KBM-7 (cell line): Measurements from ENCODE around the gene IFI27L2.
A peak's percentile ranks its signal among the peaks of the same experiment; 100 is the strongest.
"Not testable (repeated sequence)": the region's sequence is repeated elsewhere in the genome, so short reads cannot be mapped to it uniquely, and the experiment has no call there.

Experiments
- DNase-seq: peaks from one replicate; pipeline ENCODE4 v3.0.0-alpha.2; 2015
- in situ Hi-C: fragments of 300-500 bp; cut with MboI; formaldehyde crosslinking; loops from 2 replicates; pipeline ENCODE4 v1.14.3; 2020; ENCODE audit warnings: low sequenced_read_pairs, low pct_unique_long_range_greater_than_20kb, mixed read lengths

IFI27L2 gene

DNA sequence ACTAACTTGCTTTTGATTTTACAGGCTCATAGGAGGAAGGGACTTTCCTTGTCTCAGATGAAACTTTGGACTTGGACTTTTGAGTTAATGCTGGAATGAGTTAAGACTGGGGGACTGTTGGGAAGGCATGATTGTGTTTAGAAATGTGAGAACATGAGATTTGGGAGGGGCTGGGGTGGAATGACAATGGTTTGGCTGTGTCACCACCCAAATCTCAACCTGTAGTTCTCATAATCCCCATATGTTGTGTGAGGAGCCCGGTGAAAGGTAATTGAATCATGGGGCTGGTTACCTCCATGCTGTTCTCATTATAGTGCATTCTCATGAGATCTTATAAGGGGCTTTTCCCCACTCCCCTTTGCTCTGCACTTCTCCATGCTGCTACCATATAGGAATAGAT, 26.7 kb upstream of the IFI27L2 start:
- in situ Hi-C loops, DNase-seq: not testable (repeated sequence)

DNA sequence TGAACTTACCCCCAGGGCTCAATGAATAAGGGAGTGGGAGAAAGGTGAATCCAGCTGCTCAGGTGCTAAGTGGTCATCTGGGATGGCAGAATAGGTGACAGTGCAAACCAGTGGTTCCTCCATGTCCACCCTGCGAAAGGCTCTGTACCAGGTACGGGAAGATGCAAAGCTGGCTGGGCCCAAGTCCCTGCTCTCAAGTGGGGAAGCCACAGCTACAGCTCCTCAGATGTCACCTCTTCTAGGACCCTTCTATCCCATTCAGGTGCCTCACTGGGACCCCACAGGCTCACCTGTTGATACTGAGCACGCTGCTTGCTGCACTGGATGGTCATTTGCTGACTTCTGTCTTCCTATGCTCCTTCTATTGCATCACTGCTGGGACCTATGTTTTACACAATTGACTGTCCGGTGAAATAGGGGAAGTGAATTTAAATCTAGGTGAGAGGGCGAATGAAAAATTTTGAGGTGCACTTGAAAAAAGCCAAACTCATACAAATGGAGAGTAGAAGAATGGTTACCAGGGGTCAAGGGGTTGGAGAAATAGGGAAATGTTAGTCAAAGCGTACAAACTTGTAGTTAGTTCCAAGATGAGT, 24.4 kb upstream of the IFI27L2 start:
- DNase-seq = no peak
- in situ Hi-C loops = no loop called here

DNA sequence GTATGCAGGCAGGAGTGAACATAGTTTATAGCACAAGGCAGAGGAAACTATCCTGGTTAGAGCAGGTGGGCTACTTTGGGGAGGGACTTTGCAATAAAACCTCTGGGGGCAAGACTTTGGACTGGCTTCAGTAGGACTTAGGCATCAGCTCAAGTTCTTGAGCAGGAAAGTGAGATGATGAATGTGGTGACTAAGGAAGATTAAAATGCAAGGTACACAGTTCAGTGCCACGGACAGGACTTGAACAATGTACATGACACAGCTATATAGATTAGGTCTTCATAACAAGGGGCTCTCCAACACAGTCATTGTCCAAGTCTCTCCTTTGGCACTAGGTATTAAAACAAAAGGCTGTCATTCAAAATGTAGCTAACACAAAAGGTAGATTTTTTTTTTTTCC, 23.3 kb upstream of the IFI27L2 start:
- in situ Hi-C loops = no loop called here
- no peak for DNase-seq

DNA sequence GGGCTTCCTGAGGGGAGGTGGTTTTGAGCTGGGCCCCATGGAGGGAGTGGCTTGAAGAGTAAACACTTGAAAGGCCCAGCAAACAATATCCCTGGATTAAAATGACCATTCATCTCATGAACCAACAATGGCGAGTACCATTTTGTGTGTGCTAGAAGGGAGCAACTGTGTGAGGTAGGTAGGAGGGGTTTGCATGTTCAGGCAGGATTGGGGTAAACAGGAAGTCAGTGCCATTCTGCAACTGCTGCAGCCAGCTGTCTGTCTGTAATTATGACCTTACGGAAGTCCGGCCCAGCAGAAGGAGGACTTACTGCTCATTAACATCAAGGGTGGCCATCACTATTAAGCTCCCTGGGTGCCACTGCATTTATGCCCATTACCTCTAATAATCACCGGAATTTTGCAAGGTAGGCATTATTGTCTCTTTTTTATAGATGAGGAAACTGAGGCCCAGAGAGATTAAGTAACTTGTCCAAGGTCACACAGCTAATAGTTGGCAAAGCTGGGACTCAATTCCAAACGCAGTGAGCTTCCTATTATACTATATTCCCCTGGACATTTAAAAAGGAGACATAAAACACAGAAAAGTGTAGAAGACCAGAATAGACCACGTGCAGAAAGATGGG, 16.6 kb upstream of the IFI27L2 start:
- in situ Hi-C loops = no loop called here
- peak; percentile 26 for DNase-seq

DNA sequence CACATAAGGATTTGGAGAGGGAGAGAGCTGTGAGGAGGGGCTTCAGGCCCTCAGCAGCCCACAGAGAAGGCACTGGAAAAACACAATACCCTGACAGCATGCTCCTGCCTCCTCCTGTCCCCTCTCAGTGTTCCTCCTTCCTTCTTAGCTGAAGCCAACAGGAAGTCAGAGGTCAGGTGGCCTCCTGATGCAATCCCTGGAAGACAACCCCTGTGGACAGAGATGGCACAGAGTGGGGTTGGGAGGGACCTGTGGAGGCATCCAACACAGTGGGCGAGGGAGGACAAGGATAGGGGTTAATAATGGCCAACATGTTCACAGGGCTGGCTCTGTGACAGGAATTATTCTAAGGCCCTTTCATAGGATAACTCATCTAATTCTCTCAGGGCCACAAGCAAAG, 15.4 kb upstream of the IFI27L2 start:
- peak; percentile 50 for DNase-seq
- in situ Hi-C loops = no loop called here

DNA sequence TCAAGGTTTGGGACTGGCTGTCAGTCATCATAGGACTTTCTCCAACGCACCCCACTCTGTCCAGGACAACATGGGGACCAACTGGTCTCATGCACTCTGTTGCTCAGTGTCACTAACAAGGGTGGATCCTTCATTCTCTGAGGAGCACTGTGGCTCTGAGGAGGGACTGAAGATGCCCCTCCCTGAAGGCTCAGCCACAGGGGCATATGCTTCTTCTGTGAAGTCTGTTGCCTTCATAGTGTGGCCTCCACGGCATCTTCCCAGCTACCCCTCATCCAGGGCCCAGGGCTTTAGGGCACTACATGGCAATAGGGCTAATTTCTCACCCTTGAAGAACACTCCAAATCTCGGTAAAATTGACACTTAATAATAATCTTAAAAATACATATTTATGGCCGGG, 14.3 kb upstream of the IFI27L2 start:
- no peak for DNase-seq
- in situ Hi-C loops = no loop called here

DNA sequence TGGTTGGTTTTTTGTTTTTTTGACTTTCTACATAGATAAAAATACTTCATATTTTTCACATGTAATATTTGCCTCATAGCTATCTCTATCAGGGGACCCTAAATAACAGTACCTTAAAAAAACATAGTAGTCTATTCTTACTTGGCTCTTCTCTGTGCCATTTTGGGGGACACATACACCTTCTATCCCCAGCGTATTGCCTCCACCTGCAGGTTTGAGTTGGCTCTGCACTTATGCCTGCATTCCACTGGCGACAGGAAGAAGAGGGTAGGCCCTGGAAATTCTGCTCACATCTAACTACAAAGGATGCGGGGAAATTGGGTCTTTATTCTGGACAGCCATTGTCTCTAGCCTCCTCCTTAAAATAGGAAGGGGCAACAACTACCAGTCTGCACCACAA, 13.8 kb upstream of the IFI27L2 start:
- in situ Hi-C loops = no loop called here
- DNase-seq = no peak

DNA sequence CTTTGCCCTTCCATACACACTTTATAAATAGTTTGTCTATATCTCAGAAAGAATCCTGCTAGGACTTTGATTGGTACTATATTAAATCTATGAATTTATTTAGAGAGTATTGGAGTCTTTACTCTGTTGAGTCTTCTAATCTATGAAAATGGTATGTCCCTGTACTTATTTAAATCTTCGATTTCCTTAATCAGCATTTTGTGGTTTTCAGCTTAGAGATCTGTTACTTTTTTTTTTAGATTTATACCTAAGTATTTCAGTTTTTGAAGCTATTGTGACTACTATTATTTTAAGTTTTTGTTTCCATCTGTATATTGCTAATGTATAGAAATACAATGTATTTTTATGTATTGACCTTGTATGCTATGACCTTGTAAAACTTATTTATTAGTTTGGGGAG, 13.4 kb upstream of the IFI27L2 start:
- in situ Hi-C loops = no loop called here
- no peak for DNase-seq

DNA sequence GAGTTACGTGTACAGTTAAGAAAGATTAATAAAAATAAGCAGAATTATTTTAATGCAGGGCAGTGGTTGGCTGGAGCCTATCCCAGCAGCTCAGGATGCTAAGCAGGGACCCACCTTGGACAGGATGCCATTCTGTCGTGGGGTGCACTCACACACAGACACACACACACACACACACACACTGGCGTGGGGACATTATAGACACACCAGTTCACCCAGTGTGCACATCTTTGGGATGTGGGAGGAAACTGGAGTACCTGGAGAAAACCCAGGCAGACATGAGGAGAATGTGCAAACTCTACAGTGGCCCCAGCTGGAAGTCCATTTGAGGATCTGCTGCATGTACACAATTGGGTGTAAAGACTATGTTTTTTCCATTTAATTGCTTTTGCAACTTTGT, 12.8 kb upstream of the IFI27L2 start:
- in situ Hi-C loops = no loop called here
- DNase-seq = no peak

DNA sequence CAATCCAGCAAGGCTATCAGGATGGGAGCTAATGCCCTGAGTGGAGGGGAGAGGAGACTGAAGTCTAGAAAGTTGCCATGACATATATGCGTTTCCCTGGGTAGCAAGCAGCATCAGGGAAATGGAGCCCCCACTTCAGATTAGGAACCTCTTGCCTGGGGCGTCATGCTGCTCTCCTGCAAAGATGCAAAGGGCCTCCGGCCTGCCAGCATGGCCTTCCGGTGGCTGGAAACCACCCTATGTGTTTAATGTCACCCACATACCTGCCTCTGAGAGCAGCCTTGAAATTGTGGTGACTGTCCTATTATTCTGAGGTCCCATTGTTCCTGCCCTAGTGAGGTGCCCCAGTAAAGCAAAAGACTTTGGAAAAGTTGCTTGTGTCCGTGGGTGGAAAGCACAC, 10.0 kb upstream of the IFI27L2 start:
- DNase-seq = no peak
- in situ Hi-C loops = no loop called here

DNA sequence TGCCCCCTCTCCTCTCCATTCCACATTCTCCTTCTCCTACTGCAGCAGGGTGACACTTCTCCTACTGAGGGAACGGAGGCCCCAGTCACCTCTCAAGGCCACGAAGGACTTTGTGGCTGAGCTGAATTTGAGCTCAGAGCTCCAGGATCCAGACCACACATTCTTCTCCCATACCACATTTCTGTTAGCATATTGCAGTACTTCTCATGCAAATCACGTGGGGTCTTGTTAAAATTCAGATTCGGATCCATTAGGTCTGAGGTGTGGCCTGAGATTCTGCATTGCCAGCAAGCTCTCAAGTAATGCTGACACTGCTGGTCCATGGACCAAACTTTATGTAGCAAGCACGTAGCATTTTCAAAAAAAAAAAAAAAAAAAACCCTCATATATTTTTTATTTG, 9.6 kb upstream of the IFI27L2 start:
- in situ Hi-C loops = no loop called here
- DNase-seq = no peak

DNA sequence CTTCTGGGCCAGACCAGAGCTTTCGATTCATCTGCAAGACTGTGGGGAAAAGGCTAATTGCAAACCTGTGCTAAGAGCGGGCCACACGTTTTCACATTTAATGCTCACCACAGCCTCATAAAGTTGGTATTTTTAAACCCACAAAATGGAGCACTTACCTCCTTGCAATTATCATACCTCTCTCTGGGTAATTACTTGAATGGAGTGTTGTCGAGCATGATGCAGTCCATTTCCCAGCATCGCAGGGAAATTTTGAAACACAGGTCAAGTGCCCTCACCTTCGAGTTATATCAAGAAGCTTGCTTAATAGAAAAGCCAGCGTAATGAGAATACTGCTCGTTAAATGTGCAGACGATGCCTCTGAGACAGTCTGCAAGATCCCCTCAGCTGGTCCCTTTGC, 8.8 kb upstream of the IFI27L2 start:
- in situ Hi-C loops = no loop called here
- DNase-seq = no peak

DNA sequence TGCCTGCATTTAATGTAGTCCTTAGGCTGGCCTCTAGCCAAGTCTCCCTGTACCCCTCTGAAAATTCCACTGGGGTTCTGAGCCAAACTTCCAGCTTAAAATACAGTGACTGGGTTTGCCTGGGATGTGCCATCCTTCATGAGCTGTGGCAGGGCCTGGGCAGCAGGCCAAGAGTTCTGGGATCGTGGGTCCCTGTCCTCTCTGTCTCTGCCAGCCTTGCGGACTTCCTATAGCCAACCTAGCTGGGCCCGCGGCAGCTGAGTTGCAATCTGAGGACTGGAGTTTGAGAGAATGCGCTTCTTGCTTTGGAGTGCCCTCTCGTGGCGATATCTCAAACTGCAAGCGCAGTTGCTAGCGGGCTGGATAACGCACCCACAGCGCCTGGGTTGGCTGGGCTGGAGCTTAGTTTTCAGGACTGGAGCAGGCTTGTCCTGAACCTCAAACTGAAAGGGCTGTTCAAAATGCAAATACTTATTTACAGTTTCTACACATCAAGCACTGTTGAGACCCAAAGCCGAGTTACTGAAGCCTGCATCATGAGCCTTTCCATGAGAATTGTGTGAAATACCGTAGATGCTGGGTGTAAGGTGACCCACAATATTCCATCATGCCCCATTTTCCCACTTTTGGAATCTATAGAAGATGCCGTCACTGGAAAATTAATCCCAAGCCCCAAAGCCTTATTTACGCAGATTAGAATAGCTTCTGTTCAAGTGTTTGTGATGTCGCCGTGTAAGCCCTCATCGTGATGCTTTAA, 7.3 kb upstream of the IFI27L2 start:
- in situ Hi-C loops = no loop called here

DNA sequence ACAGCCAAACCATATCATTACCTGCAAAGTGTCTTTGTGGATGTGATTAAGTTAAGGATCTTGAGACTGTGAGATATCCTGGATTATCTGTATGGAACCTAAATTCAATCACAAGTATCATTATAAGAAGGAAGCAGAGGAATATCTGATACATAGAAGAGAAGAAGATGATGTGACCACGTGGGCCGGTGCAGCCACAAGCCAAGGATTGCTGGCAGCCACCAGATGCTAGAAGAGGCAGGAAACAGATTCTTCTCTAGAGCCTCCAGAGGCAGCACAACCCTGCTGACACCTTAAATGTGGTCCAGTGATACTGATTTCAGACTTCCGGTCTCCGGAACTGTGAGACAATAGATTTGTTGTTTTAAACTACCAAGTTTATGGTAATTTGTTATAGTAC, 6.1 kb upstream of the IFI27L2 start:
- no peak for DNase-seq
- in situ Hi-C loops = no loop called here

More for the DNA sequence above, 7.3 kb upstream of the IFI27L2 start:
- DNase-seq = peak; percentile 87

DNA sequence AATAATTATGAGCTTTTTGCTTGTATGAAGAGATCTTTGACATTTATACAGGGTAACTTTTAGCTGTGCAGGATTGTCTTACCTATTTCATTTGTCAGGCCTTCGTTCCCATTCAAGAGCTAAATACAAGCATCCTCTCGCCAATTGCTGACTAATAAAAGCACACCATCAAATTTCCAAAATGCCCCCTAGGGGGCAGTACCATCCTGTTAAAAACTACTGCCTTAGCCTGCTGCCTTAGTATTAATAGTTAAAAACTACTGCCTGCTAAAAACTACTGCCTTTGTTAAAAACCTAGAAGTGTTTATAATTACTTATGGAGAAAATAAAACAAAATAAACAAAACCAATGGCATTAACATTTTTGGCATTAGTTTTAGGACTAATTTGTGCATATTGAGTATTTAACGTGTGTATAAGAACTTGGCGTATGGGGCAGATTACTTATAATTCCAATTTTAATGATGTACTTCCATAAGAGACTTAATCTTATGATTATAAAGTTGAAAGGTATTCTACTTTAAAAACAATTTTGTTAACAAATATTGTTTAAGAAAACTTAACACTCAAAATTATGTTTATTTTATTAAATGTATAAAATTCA, 3.0 kb upstream of the IFI27L2 start:
- DNase-seq = peak; percentile 83
- in situ Hi-C loops = no loop called here

DNA sequence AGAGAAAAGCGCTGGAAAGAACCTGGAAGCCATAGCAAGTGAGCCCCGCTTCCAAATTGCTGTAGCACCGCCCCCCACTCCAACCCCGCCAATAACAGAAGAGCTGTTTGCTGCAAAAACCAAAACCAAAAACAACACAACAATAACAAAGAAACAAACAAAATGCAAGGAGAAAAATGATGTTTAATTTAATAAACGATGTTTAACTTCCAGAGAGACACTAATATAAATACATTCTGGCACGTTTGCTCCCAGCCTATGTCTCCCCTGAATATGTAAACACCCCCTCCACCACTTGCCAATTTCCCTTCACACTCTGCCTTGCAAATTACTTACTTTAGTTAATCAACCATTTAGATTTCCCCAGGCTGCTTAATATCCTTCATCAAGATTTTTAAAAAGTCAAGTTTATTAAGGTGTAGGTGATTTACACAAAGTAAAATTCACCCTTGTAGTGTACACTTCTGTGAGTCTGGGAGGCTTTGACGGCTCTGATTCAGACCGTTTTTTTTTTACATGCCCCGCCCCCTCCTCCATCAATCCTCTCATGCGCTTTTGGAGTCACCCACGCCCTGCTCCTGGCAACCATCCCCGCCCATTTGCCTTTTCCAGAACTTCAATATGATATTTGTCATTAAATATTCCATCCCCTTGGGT, 482 bp upstream of the IFI27L2 start:
- in situ Hi-C loops = no loop called here
- DNase-seq = peak; percentile 46

DNA sequence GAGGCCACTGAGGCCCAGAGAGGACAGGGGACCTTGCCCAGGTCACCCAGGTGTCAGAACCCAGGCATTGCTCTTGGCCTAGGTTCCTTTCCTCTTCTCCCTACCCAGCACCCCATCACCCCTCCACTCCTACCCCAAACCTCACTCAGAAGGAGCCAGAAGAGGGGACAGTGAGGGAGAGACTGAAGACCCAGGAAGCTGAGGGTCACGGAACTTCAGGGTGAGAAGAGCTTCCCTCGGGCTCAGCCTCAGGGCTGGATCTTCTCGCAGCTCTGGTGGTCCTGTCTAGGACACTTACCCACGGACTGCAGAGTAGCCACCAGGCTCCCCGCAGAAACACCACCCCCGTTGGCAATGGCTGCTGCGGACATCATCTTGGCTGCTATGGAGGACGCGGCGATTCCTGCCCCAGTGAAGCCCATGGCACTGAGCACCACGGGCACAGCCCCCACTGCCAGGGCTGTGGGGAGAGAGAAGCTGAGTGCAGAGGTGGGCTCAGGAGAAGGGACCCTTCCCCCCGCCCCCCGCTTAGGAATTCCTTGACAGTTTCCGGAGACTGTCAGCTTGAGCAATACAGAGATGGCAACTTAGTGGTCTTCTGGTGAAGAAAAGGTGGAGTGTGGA, 1.1 kb downstream of the IFI27L2 start:
- DNase-seq = no peak
- in situ Hi-C loops = no loop called here

DNA sequence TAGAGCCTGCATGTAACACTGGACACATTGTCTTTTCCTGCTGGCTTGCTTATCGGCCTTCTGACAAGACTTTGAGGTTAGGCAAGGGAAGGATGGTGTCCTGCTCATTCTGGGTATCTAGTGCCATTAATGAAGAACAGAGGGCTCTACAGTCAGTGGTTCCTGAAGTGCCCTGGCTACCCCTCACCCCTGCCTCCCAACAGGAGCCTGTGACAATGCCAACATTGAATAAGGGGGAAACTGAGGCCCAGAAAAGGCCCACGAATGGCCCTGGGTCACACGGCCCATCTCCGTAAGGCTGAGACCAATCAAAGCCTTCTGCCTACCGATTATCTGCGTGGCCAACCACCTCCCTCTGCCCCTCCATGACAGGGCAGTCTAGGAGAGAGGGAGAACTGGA, 2.1 kb downstream of the IFI27L2 start:
- no peak for DNase-seq

DNA sequence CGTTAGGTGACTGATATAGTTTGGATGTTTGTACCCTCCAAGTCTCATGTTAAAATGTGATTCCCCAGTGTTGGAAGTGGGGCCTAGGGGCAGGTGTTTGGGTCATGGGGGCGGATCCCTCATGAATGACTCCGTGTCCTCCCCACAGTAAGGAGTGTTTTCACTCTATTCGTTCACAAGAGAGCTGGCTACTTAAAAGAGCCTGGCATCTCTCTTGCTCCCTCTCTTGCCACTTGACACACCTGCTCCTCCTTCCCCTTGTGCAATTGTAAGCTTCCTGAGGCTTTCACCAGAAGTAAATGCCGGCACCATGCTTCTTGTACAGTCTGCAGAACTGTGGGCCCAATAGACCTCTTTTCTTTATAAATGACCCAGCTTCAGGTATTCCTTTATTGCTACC, 2.6 kb downstream of the IFI27L2 start:
- no peak for DNase-seq
- in situ Hi-C loops = no loop called here

More for the DNA sequence above, 2.1 kb downstream of the IFI27L2 start:
- in situ Hi-C loops = no loop called here

DNA sequence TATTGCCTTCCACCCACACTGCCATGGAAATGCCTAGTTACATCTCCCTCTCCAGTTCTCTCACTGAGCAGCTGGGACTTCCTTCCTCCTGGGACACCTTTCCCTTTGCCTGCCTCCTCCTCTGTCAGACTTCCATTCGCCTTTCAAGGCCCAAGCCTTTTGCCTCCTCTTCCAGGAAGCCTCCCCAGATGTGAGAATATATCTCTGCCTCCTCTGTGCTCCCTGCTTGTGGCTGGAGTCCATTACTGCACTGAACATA, 3.1 kb downstream of the IFI27L2 start:
- DNase-seq = no peak
- in situ Hi-C loops = no loop called here
